Stimulated activated CD8-positive, alpha-beta memory T cell treated with anti-CD3 and anti-CD28 coated beads, Interleukin-7, amount 100 ng/mL, for 1 hour (primary cell): Measurements from ENCODE around the gene MZT2B.
"Not testable (repeated sequence)": the region's sequence is repeated elsewhere in the genome, so short reads cannot be mapped to it uniquely, and the experiment has no call there.

Experiments
- DNase-seq, 2 donors: peaks; one replicate each; pipeline ENCODE4 v3.0.0-alpha.2; 2020; ENCODE audit warnings: low read depth in 2 of 2

The MZT2B gene, protein sequence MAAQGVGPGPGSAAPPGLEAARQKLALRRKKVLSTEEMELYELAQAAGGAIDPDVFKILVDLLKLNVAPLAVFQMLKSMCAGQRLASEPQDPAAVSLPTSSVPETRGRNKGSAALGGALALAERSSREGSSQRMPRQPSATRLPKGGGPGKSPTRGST

DNA sequence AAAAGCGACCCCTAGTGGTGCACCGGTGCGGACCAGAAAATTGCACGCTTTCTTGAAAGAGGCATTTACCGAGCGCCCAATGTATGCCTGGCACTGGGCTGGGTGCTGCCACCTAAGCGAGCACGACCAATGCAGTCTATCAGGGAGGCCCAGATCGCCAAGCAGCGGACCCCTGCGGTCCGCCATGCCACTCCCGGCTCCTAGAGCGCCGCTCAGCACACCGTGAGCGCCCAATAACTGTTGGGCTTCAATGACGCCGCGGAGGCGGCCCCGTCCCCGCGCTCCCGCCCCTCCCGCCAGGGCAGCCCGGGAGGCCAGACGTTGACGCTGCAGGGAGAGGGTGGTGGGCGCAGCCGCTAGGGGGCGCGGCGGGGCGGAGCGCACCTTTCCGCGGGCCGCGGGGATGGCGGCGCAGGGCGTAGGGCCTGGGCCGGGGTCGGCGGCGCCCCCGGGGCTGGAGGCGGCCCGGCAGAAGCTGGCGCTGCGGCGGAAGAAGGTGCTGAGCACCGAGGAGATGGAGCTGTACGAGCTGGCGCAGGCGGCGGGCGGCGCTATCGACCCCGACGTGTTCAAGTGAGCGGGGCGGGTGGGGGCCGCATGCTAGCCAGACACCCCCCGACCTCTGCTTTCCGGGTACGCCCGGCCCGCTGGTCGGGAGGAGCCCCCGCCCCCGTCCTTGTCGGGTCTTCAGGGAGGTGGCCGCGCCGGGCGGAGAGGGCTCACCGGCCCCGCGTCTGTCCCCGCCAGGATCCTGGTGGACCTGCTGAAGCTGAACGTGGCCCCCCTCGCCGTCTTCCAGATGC lies at the start of gene MZT2B:
Gene MZT2B (plus strand): TSS at position 383 of the 803 bp plus-strand sequence. CDS start 21 bp downstream, at position 404.
- peak; percentile 70 to 76 for DNase-seq

GRCh38 chr2:130135692-130136541 lies 46.1 kb upstream of the MZT2B start:
- DNase-seq: no peak

GRCh38 chr2:130136546-130136945 lies 45.5 kb upstream of the MZT2B start:
- DNase-seq: not testable (repeated sequence)

- DNase-seq: not testable (repeated sequence)
These were observed 44.9 kb upstream of the MZT2B start for GRCh38 chr2:130137118-130137517.

DNA sequence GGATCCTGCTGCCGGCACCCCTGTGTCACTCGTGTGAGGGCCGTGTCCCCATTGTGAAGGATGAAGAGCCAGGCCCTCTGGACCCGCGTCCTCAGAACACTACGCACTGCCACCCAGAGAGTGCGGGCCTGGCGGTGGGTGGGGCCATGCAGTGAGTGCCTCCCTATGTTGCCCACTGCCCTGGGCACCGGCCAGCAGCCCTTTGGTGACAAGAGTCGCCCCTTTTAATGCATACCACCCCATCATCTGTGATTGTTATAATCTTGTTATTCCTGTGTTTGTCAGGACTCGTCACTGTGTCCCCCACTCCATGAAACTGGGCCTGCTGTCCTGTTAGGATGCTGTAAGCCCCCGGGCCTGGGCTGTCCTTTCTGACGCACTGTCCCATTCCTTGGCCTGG lies 43.7 kb upstream of the MZT2B start:
- not testable (repeated sequence) for DNase-seq

- not testable (repeated sequence) for DNase-seq
These were observed 43.2 kb upstream of the MZT2B start for GRCh38 chr2:130138841-130139251.

DNA sequence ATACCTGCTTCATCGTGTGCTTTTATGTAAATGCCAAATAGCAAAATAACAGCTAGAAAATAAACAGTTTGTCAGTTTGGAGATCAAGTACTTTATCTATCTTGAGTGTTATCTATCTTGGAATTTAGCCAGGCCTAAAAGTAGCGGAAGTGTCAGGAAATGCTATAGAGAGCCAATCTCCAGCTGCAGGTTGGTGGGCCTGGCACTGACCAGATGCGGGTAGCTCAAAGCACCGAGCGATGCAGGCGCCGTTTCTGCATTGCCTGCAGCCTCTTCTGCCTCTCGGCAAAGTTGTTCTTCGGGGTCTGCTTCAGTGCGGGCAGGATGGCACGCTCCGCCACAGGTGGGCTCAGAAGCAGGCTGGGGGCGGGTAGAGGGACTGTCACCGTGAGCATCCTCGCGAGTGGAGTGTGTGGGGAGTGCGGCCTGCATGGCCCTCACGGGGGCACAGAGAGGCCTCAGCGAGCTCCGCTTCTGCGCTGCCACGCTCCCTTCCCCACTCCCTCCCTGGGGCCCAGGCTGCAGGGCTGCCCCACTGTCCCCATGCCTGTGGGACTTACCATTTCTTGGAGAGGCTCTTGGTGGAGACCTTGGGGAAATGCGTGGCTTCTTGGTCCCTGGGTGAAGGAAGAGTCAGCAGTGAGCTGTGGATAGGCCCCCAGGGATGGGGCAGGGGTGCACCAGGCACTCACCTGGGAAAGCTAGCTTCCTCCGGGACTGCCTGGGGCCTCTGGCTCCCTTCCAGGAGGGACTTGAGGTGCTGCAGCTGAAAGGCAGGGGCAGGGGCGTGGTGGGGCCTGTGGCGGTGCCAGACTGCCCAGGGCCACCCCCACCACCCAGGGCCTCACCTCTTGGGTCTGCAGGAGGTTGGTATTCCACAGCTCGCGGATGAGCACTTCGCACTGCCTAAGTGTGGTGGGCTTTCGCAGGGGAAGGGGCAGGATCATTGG lies 42.5 kb upstream of the MZT2B start:
- DNase-seq: not testable (repeated sequence)

DNA sequence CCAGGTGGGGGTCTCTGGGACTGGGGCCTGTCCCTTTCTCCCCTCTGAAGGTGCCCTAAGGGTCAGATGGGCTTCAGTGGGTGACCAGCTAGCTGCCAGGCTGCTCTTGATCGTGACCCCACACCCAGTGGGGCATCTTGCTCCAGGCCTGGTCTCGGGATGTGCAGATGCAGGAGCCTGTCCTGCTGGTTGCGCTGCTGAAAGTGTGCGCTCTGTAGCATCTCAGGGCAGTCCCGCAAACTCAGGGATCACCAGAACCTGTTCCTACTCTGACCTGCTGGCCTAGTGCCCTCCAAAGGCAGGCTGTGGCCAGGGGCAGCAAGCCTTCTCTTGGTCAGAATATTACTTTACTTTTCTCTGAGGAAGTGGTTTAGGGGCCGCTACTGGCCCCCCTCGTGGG lies 41.5 kb upstream of the MZT2B start:
- not testable (repeated sequence) for DNase-seq

- DNase-seq: not testable (repeated sequence)
These were observed 41.1 kb upstream of the MZT2B start for GRCh38 chr2:130141002-130141401.

- not testable (repeated sequence) for DNase-seq
These were observed 40.3 kb upstream of the MZT2B start for GRCh38 chr2:130141645-130142370.

GRCh38 chr2:130142396-130143265 lies 39.4 kb upstream of the MZT2B start:
- not testable (repeated sequence) for DNase-seq

DNA sequence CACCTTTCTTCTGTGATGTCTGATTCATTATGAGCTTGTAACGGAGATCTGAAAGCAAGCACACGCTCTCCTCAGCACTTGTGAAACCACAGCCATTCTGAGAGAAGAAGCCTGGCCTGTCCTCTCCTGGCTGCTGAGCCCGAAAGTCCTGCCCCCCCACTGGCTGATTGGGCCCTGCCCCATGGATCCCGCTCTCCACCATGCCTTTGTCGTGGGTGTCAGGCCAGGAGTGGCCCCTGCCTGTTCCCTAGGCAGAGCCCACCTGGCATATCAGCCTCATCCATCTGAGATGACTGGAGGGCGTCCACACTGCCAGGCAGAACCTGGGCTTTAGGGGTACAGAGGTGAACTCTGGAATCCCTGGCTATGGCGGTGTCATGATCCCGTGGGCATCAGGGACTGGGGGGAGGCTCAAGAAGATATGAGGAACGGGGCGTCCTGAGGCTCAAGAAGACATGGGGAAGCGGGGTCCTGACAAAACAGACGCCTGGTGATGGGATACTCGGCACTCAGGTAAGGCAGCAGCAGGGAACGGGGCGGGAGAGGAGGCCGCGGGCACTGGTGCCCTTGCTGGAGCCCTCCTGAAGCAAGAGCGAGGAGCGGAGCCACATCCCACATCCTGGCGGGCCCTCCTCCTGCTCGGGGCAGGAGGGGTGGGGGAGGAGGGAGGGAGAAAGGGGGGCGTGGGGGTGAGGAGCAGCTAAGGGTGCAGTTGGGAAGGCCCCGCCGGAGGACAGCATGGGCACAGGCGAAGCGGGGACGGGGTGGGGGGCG lies 38.6 kb upstream of the MZT2B start:
- DNase-seq: not testable (repeated sequence)

GRCh38 chr2:130145006-130145414 lies 37.1 kb upstream of the MZT2B start, which contains the start of gene CCDC74B:
Gene CCDC74B (minus strand): TSS chr2:130145112. CDS start chr2:130144996, 116 bp downstream.
- peak; percentile 12 to 27 for DNase-seq

GRCh38 chr2:130148515-130148914 lies 33.5 kb upstream of the MZT2B start:
- DNase-seq: not testable (repeated sequence)

DNA sequence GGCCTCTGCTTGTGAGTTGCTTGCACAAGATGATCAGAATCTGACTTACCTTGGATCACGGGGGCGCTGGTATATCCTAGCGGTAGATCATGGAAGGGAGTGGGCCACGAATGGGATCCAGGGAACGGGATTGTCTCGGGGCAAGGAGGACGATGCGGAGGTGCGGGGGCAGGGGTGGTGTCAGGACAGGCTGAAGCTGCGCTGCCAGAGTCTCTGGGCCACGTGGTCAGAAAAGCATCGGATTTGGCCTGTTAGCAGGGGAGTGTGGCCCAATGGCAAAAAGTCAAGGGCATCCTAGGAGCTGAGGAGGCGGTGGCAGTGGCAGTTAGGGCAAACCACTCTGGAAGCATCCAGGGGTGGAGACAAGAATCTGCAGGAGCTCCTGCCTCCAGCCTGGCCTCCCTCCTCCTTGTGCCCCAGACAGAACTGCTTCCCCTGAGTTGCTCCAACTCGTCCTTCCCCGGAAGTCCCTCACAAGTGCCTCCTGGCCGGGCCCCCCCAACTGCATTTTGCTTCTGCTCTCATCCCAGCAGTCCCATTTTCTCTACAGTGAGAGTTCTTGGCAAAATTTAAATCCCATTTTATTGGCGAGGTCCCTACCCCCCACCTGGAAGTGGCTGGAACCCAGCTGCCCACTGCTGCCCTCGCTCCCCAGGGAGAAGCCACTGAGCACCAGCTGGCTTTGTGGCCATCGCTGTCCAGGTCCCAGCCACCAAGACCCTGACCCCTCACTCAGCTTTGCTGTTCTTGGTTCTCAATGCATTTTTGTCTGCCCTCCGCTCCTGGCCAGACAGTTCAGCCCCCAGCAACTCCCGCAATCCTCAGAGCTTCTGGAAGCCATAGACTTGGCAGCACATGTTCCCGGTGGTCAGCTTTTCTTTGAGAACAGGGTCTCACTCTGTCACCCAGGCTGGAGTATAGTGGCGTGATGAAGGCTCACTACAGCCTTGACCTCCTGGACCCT lies 31.6 kb upstream of the MZT2B start:
- no peak for DNase-seq

DNA sequence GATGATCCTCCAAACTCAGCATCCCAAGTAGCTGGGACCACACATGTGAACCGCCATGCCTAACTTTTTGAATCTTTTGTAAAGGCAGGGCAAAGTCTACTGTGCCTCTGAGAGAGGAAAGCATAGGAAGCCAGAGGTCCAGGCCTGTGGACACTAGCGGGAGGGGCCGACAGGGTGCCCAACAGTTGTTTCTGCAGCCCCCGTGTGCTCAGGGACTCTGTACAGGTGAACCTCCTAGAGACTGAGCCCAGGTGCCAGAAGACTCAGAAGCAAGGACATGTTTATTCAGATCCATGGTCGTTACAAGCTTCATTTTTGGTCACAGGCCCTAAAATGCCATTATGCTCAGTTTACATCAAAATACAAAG lies 30.9 kb upstream of the MZT2B start:
- not testable (repeated sequence) for DNase-seq

- not testable (repeated sequence) for DNase-seq
These were observed 29.8 kb upstream of the MZT2B start for GRCh38 chr2:130152136-130152815.
